NT2/D1 (cell line): ENCODE data around the gene PGC.

ENCODE experiments used
- YY1 ChIP-seq: IDR thresholded peaks from 2 replicates; pipeline ENCODE4 v1.6.1; 2011; ENCODE audit not compliant: insufficient read length, insufficient read depth
- ZNF274 ChIP-seq: IDR thresholded peaks from 2 replicates; pipeline ENCODE4 v1.6.1; 2011; ENCODE audit warnings: mild to moderate bottlenecking, low read depth, low read length

GRCh38 chr6:41733707-41734665 lies 13.2 kb downstream of the PGC start:
- no peak for TF ChIP-seq ZNF274
- no peak for TF ChIP-seq YY1
